Neural cell (in vitro differentiated cells): ENCODE data around the gene SLX4IP.

Experiments
- EP300 ChIP-seq: fragments of 450-650 bp; conservative IDR thresholded peaks from 2 replicates; pipeline ENCODE4 v1.6.1; 2014; ENCODE audit warnings: antibody characterized with exemption, mild to moderate bottlenecking, moderate library complexity; ENCODE audit not compliant: poor library complexity, severe bottlenecking
- EZH2 ChIP-seq: fragments of 200-600, 300-800 bp; shearing (Covaris generic), sonication (generic); IDR thresholded peaks from 2 replicates; pipeline ENCODE4 v1.6.1; 2014; ENCODE audit warnings: antibody characterized with exemption, low read length, borderline replicate concordance, mild to moderate bottlenecking; ENCODE audit not compliant: insufficient read depth, poor library complexity, severe bottlenecking
- MXI1 ChIP-seq: fragments of 450-650 bp; conservative IDR thresholded peaks from 2 replicates; pipeline ENCODE4 v1.6.1; 2014; ENCODE audit warnings: antibody characterized with exemption, mild to moderate bottlenecking; ENCODE audit not compliant: poor library complexity, severe bottlenecking
- POLR2AphosphoS5 ChIP-seq: IDR thresholded peaks from 2 replicates; pipeline ENCODE4 v1.6.1; 2012
- RAD21 ChIP-seq: fragments of 450-650 bp; conservative IDR thresholded peaks from 2 replicates; pipeline ENCODE4 v1.6.1; 2014; ENCODE audit warnings: antibody characterized with exemption, mild to moderate bottlenecking, moderate library complexity
- TAF1 ChIP-seq: IDR thresholded peaks from 2 replicates; pipeline ENCODE4 v1.6.1; 2012; ENCODE audit warnings: low read depth
- TF ChIP-seq, protein P1 (sequence below): fragments of 450-650 bp; IDR thresholded peaks from 2 replicates; pipeline ENCODE4 v1.5.1; 2014; ENCODE audit warnings: antibody characterized with exemption, mild to moderate bottlenecking, moderate library complexity; ENCODE audit not compliant: poor library complexity, severe bottlenecking

DNA sequence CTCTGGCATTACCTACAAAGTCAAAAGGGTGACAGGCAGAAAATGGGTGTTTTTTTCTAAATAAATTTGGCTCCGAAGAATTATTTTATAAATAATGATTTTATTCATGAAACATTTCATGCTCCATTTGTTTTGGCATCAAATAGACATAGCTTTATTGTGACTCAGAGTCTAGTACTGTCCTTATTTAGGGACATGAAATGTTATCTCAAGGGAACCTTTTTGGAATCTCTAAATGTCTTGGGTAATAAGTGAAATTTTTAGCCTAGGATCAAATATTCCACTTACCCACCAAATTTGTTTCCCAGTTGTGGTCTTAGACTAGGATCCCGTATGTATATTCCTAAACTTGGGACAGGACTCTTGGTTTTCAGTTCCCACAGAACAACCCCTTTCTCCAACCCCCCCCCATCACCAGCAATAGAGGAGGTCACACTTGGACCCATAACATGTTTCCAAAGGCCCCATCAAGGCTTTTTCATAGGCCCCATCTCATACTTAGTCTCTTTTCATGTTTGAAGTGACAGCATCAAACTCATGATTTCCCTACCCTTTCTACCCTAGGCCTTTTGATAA is 156.9 kb downstream of the SLX4IP start:
- TF ChIP-seq POLR2AphosphoS5 (no peak), EP300 (no peak), RAD21 (no peak), MXI1 (no peak), EZH2 (no peak), TAF1 (no peak)
- TF ChIP-seq, protein P1, sequence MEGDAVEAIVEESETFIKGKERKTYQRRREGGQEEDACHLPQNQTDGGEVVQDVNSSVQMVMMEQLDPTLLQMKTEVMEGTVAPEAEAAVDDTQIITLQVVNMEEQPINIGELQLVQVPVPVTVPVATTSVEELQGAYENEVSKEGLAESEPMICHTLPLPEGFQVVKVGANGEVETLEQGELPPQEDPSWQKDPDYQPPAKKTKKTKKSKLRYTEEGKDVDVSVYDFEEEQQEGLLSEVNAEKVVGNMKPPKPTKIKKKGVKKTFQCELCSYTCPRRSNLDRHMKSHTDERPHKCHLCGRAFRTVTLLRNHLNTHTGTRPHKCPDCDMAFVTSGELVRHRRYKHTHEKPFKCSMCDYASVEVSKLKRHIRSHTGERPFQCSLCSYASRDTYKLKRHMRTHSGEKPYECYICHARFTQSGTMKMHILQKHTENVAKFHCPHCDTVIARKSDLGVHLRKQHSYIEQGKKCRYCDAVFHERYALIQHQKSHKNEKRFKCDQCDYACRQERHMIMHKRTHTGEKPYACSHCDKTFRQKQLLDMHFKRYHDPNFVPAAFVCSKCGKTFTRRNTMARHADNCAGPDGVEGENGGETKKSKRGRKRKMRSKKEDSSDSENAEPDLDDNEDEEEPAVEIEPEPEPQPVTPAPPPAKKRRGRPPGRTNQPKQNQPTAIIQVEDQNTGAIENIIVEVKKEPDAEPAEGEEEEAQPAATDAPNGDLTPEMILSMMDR: no peak
